Activated CD4-positive, alpha-beta T cell treated with anti-CD3 and anti-CD28 coated beads, Interleukin-2, Interleukin-6, amounts not matched to agents 100 ng/mL and 50 ng/mL, durations not matched to agents 16 hours and 8 hours (primary cell): ENCODE measurements around the gene TOGARAM2.
"Not testable (repeated sequence)": the region's sequence is repeated elsewhere in the genome, so short reads cannot be mapped to it uniquely, and the experiment has no call there.

ENCODE experiments used
- DNase-seq: peaks from one replicate; pipeline ENCODE4 v3.0.0-alpha.2; 2020

TOGARAM2 gene

GRCh38 chr2:29079887-29080286, 98.8 kb downstream of the TOGARAM2 start:
- DNase-seq, result no peak

- no peak for DNase-seq
These were observed 100.0 kb downstream of the TOGARAM2 start for GRCh38 chr2:29080886-29081743.

DNA sequence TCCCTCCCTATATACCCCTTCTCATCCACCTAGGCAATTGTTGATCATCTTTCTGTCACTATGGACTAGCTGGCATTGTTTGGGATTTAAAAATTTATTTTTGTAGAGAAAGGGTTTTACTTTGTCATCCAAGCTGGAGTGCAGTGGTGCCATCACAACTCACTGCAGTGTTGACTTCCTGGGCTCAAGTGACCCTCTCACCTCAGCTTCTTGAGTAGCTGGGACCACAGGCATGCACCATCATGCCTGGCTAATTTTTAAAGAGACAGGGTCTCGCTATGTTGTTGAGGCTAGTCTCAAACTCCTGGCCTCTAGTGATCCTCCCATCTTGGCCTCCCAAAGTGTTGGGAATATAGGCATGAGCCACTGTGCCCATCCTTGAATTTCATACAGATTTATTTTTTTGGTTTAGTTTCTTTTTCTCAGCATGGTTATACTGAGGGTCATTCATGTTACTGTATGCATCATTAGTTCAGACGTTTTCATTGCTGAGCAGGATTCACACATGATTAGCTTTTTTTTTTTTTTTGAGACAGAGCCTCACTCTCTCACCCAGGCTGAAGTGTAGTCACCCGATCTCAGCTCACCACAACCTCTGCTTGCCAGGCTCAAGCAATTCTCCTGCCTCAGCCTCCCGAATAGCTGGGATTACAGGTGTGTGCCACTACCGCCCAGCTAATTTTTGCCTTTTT, 101.9 kb downstream of the TOGARAM2 start:
- no peak for DNase-seq

DNA sequence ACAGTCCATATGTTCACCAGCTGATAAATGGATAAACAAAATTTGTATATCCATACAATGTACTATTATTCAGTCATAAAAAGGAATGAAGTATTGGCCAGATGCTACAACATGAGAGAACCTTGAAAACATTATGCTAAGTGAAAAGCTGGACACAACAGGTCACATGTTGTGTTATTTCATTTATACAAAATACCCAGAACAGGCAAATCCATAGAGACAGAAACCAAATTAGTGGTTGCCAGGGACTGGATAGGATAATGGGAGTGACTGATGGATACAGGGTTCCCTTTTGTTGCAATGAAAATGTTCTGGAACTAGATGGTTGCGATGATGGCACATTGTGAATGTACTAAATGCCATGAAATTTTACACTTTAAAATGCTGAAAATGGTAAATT, 103.5 kb downstream of the TOGARAM2 start:
- no peak for DNase-seq

DNA sequence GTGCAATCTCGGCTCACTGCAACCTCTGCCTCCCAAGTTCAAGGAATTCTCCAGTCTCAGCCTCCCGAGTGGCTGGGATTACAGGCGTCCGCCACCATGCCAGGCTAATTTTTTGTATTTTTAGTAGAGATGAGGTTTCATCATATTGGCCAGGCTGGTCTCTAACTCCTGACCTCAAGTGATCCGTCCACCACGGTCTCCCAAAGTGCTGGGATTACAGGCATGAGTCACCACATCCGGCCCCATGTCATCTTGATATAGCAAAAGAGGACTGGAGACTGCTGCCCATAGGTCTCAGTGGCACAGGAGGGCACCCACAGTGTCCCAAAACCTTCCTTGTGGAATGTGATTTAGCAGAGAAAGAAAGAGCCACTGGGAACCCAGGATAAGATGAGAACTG, 109.2 kb downstream of the TOGARAM2 start:
- DNase-seq, result not testable (repeated sequence)

DNA sequence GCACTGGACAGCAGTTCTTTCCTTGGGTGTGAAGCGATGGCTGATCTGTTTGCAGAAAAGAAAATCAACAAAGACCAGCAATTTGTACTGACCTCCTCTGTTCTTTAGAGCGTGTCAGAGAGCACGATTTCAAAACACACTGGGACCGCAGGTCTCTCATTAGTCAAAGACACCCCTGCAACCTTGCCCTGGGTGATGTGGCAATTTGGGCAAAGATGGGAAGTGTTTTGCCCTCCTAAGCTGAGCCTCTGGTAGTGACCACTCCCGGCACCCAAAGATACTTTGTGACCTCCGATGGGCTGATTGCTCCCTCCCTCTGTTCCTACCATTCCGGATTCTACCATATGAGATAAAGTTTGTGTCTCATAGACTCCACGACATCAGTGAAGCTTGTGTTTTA, 115.9 kb downstream of the TOGARAM2 start:
- no peak for DNase-seq

GRCh38 chr2:29097569-29097968, 116.5 kb downstream of the TOGARAM2 start:
- DNase-seq, result no peak

- no peak for DNase-seq
These were observed 119.5 kb downstream of the TOGARAM2 start for GRCh38 chr2:29100564-29100963.
